Activated T-cell treated with anti-CD3 and anti-CD28 coated beads, Interleukin-2, amount 50 U/mL, for 48 hours (primary cell): Measurements from ENCODE around the gene APOC3.
A peak's percentile ranks its signal among the peaks of the same experiment; 100 is the strongest.
"Not testable (repeated sequence)": the region's sequence is repeated elsewhere in the genome, so short reads cannot be mapped to it uniquely, and the experiment has no call there.

Source experiments
- DNase-seq, 2 experiments: peaks; one replicate each; pipeline ENCODE4 v3.0.0-alpha.2; 2020

Gene APOC3

DNA sequence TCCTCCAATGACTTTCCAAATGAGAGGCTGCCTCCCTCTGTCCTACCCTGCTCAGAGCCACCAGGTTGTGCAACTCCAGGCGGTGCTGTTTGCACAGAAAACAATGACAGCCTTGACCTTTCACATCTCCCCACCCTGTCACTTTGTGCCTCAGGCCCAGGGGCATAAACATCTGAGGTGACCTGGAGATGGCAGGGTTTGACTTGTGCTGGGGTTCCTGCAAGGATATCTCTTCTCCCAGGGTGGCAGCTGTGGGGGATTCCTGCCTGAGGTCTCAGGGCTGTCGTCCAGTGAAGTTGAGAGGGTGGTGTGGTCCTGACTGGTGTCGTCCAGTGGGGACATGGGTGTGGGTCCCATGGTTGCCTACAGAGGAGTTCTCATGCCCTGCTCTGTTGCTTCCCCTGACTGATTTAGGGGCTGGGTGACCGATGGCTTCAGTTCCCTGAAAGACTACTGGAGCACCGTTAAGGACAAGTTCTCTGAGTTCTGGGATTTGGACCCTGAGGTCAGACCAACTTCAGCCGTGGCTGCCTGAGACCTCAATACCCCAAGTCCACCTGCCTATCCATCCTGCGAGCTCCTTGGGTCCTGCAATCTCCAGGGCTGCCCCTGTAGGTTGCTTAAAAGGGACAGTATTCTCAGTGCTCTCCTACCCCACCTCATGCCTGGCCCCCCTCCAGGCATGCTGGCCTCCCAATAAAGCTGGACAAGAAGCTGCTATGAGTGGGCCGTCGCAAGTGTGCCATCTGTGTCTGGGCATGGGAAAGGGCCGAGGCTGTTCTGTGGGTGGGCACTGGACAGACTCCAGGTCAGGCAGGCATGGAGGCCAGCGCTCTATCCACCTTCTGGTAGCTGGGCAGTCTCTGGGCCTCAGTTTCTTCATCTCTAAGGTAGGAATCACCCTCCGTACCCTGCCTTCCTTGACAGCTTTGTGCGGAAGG lies 2.9 kb downstream of the APOC3 start:
- DNase-seq = no peak

DNA sequence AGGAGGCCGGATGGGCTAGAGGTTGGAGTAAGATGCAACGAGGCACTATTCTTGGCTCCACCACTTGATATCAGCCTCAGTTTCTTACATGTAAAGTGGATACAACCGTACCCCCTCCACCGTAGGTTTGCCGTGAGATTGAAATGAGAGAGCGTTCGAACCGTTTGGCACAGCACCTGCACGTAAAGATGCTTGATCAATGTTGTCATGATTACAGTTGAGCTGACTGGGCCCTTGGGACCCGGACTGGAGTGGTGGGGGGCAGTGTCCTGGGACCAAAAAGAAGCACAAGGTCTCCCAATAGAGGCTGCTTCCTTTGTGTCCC lies 3.7 kb downstream of the APOC3 start:
- DNase-seq = no peak

DNA sequence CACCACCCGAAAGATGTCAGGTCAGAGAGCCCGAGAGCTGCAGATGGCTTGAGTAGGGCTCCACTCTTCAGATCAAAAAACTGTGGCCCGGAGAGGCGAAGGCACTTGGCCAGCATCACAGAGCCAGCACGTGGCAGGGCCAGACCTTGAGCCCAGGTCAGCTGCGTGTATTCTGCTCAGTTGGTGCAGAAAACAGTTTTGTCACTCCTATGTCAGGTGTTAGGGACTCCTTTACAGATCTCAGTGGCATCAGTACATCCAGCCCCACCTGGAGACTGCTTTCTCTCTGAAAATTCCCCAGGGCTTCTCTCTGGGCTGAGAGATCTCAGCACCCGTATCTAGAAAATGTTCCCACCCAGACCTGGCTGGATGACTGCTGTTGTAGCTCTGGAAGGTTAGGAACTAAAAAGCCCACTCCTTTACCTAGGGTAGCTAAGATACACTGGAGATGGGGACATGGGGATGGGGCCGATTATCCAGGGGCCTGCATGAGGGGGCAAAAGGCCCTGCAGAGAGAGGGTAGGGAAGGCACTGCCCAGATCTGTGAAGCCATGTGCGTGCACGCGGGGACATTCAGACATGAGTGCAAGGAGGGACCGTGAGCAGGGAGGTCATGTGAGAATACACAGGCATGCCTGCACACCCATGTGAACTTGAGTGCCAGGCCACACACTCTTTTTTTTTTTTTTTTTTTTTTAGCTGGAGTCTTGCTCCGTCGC lies 4.3 kb downstream of the APOC3 start:
- DNase-seq = no peak

DNA sequence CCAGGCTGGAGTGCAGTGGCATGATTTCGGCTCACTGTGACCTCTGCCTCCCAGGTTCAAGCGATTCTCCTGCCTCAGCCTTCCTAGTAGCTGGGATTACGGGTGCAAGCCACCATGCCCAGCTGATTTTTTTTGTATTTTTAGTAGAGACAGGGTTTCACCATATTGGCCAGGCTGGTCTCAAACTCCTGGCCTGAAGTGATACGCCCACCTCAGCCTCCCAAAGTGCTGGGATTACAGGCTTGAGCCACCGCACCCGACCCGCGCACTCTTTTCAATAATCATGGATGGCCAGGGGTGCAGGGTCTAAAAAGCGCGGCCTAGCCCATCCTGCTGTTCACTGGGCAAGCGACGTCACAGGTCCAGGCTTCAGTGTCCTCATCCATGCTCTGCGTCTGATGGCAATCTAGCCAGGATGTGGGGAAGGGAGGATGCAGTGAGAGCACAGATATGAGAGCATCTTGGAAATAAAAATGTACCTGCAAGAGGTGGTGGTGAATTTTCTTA lies 4.9 kb downstream of the APOC3 start:
- DNase-seq = not testable (repeated sequence)

DNA sequence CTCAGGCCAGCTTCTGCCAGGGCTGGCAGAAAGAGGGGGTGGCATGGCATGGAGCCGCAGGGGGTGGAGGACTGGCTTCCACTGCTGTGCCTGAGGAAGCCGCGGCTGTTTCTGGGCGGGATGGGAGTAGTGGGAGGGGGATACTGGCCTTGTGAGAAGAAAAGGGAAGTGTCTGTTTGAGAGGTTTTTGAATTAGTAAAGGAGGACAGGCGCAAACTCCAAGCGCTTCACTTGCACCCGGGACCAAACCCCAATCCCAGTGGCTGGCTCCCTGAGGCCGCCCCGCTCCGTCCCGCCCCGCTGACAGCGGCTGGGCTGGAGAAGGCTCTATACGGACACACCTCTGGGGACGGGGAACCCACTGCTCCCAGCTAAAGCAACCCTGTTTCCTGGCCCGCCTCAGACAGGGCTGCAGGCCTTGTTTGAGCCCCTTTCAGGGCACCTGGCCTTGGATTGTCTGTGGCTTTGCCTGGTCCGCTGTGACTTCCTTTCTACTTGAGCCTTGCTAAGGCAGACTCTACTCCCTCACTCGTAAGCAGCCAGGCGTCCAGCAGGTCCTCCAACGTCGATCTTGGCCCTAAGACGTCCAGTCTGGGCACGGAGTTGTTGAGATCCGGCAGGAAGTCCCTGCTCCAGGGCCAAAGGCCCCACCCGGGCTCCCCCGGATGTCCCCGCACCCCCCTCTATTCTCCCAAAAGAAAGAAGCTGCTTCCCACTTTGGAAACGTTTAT lies 5.5 kb downstream of the APOC3 start:
- DNase-seq = peak in 1 of 2 experiments; percentile 39

DNA sequence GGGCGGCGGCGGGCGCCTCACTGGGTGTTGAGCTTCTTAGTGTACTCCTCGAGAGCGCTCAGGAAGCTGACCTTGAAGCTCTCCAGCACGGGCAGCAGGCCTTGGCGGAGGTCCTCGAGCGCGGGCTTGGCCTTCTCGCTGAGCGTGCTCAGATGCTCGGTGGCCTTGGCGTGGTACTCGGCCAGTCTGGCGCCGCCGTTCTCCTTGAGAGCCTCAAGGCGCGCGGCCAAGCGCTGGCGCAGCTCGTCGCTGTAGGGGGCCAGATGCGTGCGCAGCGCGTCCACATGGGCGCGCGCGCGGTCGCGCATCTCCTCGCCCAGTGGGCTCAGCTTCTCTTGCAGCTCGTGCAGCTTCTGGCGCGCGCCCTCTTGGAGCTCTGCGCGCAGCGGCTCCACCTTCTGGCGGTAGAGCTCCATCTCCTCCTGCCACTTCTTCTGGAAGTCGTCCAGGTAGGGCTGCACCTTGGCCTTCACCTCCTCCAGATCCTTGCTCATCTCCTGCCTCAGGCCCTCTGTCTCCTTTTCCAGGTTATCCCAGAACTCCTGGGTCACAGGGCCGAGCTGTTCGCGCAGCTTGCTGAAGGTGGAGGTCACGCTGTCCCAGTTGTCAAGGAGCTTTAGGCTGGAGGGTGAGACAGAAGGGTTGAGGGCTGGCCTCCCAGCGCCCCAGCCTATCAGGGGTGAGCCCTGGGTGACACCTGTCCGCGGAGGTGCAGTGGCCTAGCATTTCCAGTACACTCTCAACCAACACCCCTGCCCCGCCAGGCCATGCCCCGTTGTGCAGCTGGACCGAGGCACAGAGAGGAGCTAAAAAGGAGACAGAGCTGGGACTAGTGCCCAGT lies 6.3 kb downstream of the APOC3 start:
- DNase-seq = peak; percentile 84 to 88

DNA sequence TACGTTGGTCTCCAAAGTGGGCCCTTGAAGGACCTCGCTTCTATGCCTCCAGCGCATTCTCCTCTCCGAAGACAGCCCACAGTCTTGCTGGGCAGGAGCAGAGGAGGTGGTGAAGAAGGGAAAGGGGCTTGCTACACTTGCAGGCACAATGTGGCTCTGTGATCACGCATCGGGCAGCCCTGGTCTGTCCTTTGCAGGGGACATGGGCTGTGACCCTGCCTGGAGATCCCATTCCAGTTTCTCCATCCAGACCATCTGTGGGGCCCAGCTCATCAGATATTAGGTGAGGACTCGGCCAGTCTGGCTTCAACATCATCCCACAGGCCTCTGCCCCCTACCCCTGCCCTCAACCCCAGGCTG lies 6.9 kb downstream of the APOC3 start:
- no peak for DNase-seq

DNA sequence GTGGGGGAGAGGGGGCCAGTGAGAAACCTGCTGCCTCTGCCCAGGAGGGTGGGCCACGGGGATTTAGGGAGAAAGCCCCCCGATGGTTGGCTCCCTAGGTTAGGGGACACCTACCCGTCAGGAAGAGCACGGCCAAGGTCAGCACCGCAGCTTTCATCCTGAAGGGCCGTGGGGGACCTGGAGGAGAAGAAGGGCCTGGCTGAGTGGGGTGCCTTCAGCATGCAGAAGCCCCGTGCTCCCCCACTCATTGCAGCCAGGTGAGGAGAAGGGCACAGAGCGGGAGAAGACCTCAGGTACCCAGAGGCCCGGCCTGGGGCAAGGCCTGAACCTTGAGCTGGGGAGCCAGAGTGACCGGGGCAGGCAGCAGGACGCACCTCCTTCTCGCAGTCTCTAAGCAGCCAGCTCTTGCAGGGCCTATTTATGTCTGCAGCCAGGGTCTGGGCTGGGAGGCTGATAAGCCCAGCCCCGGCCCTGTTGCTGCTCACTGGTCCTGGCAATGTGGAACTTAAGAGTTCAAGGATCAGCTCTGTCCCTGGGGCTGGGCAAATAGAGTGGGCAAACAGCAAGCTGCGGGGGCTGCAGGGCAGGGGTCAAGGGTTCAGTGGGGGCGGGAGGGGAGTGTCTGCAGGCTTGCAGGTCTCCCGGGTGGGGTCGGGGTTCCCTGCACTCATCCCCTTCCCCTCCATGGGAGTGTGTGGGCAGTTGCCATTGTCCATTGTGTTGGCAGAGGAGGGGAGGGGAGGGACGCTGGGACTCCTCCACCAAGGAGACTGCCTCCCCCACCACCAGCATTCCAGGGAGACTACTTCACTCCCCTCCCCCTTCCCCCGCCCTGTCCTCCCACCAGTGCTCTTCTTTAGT lies 7.8 kb downstream of the APOC3 start, which contains the start of gene APOA1:
Gene APOA1, minus strand, starts transcription at position 392 of the 861 bp plus-strand sequence. Its CDS starts 235 bp downstream, at position 157.
- DNase-seq = no peak

DNA sequence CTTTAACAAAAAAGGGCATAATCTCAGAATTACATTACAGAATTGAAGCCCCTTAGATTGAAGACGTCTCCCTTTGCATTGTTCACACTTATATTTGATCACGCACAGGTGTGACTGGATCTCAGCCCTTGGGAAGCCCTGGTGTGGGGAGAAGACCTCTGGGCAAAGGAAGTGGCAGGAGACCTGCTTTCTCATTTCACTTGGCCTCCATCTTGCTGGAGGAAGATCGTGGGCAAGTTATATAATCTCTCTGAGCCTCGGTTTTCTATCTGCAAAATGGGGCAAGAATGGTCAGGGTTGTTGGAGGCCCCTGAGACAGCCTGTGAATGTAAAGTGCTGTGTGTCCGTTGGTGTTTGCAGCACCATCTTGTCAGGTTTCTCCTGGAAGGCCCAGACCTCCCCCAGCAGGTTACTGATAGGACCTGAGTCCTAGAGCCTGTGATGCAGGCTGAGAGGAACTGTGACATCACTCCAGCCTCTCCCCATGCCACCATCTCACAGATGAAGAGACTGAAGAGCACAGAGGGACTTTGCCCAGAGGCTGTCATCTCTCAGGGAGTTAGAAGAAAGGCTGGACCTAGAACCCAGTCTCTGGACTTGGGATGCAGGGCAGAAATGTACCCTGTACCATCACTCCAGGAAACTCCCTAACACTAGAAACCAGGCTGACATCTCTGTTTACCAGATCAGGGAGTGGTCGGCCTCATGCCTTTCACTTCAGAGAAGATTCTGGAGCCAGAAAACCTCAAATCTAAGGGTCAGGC lies 8.8 kb downstream of the APOC3 start:
- no peak for DNase-seq

DNA sequence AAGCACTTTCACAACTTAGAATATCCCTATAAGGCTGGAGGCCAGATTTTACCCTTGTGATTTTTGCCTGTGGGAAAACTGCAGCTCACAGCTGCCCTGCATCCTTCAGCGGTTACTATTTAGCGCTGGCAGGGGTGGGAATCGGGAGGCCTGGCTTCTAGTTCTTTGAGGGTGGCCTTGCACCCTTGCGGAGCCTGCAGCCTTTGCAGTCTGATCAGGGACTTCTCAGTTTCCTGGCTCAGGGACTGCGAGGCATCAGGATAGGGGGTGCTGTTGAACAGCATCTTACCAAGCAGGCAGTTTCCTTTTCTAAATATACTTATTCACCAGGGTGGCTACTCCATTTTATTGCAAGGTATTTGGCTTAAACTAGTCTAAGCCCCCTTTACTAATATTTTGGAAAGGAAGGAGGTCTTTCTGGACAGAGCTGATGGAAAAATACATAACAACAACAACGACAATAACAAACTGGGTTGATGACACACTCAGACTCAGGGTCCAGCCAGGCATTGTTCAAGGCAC lies 10.6 kb downstream of the APOC3 start:
- no peak for DNase-seq

DNA sequence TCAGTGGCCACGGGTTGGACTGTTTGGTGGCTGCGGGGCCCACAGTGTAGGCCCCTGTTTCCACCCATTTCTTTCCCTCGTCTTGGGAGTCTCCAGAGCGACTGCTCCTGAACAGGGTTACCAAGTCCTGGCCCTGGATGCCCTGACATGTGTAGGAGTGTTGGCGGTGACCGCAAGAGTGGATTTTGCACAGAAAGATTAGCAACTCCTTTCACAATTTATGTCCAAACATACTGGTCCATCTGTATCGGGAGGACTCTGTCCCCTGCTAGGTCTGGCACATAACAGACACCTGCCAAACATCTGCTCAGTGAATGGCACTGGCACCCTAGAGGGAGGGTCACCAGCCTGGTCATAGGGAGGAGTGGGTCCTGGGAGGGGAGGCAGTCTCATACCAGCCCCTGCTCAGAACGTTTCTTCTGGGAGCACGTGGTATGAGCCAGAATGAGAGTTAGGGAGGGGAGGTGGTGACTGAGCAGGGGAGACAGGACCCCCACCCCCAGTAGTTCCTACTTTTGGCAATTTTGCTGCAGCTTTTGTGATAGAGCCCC lies 11.1 kb downstream of the APOC3 start:
- DNase-seq = no peak

DNA sequence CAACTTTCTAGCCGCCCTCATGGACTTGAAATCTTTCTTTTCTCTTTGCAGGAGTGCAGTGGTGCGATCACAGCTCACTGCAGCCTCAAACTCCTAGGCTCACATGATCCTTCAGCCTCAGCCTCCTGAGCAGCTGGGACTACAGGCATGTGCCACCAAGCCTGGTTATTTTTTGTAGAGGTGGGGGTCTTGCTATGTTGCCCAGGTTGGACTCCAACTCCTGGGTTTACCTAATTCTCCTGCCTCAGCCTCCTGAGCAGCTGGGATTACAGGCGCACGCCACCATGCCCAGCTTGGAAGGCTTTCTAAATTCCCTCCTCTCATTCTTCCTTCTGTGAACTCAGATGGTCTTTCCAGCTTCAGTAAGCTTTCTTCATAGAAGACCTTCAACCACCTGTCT lies 12.4 kb downstream of the APOC3 start:
- DNase-seq = no peak

DNA sequence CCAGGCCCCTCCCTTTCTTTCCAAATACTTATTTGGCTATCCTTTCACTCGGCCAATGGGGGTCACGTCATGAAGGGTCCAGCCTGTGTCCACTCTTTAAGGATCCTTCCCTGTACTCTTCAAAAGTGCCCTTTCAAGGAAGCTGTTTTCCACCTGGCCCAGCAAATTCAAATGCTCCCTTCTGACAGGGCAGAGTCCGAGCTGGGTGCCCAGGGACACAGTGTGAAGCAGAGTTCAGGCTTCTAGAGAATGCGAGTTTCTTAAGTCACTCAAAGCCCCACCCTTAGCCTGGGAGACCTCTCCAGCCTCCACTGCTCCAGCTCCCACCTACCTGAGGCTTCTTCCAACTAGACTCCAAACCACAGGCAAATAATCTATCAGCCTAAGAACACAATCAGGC lies 13.2 kb downstream of the APOC3 start:
- no peak for DNase-seq

DNA sequence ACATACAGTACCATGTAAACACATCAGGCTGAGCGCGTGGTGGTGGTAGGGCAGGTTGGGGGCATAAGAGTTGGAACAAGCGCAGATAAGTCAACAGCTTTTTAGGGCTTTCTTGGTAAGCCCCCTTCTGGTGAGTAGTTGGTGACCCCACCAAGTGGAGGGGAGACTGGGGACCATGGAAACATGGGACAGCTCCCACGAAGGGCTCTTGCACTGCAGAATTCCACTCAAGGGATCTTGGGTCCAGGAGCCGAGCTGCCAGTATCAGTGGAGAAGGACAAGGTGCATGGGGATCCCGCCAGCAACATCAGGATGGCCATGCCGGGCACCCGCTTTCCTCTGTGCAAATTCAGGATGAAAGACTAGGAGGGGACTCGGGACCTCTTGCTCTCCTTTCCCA lies 14.0 kb downstream of the APOC3 start:
- DNase-seq = no peak

DNA sequence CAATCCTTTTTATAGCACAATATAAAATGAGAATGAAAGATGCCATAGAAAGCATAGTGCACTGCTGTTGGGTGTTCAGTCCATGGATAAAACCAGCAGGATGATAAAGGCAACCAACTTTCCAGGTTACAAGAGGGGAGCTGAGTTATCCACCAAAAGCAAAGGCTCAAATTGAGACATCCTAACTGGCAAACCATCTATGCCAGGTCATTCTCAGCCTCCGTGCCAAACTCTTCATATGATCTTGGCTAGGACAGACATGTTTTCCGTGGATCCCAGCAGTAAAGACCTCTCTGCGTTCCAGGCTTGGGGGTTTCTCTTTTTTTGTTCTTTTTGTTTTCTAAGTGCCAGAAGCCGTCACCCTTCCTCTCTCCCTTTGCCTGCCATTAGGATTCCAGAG lies 15.0 kb downstream of the APOC3 start:
- DNase-seq = no peak

DNA sequence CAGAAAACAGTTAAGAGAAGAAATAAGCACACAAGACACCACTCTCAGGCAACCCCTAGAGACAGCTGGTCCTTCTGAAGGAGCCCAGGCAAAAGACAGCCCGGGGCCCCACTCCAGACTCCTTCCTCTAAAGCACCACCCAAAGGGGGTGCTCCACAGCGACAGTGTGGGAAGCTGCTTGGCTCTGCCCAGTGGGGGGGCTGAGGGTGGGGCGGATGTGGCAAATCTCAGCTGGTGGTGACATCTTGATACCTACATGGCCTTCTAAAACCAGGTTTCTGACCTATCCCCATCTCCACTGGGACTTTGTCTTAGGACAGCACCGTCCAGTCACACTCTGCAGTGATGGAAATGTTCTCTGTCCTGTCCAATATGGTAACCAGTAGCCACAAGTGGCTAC lies 17.9 kb downstream of the APOC3 start:
- no peak for DNase-seq

DNA sequence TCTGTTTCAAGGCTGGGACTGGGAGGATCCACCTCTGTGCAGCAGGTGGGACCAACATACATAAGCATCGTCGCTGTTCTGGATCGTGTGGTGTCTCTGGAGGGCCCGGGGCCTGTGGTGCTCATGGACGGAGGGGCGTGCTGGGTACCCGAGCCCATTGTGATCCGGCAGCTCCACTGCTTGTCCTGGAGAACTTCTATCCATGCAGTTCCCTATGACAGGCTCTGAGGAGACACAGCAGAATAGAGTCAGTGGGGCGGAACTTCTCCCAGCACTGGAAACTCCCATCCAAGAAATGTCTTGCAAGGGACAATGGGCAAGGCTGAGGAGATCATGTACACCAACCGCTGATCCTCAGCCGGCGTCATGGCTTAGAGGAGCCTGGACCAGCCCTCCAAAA lies 19.4 kb downstream of the APOC3 start:
- no peak for DNase-seq

DNA sequence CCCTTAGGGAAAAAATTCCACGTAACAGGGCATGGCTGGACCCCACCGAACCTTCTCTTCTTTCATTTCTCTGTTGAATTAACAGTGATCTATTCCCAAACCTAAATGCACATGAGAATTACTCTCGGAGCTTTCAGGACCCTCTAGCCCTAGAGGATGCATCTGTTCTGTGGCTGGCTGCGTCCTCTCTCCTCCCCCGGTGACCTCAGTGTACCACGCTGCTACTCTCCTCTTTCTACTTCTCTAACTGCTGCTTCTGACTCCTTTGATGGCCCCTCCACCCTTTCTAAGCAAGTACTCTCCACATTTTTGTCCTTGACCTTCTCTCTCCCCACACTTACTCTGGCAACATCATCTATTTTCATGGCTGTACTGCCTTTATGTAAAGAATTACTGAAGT lies 19.8 kb downstream of the APOC3 start:
- no peak for DNase-seq

DNA sequence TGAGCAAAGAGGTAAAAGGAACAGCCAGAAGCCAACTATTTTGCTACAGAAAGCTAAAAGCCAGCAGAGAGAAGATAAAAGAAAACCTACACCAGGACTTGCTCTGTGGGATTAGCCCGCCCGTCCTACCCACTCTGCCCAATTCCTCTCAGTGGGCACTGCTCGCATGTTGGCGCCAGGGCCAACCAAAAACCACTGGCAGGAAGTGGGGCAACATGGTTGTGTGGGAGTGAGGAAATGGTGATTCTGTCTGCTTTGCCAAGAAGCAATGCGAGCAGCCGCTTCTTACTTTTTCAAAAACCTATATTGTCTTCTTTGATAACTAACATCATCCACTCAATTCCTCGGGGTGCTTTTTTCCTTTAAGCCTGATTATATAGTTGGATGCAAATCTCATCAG lies 21.9 kb downstream of the APOC3 start:
- peak; percentile 74 for DNase-seq
